ENCODE data around the gene ANKRD7.

- TF ChIP-seq POLR2AphosphoS5 (IDR thresholded peaks at IDR 0.05; ENCODE audit: low read depth, low read length) = no peak
- TF ChIP-seq TAF1 (IDR thresholded peaks at IDR 0.05; ENCODE audit: borderline replicate concordance, insufficient read depth, low read length) = no peak
- TF ChIP-seq REST (IDR thresholded peaks at IDR 0.05; ENCODE audit: insufficient read depth in 1 of 2, low read depth in 2 of 2, low read length in 2 of 2) = no peak
Observed at GRCh38 chr7:118222591-118222990, 1.9 kb upstream of the ANKRD7 start.

Data from PFSK-1 (cell line).